Mesenchymal stem cell (in vitro differentiated cells and primary cell): ENCODE measurements around the gene FBXL19.

Source experiments
- DNase-seq: peaks from one replicate; pipeline ENCODE4 v3.0.0-alpha.2; 2013
- H2AFZ ChIP-seq: one replicate; pipeline ENCODE4 v1.6.1; 2013; ENCODE audit warnings: low read depth, mild to moderate bottlenecking, control low read depth, inconsistent platforms, low read length, moderate library complexity
- H2AK5ac ChIP-seq: 2 replicates; pipeline ENCODE4 v1.6.1; 2013; ENCODE audit warnings: low read length, moderate library complexity, mild to moderate bottlenecking, inconsistent platforms; ENCODE audit not compliant: severe bottlenecking
- H2BK120ac ChIP-seq: one replicate; pipeline ENCODE4 v1.6.1; 2013; ENCODE audit warnings: low read depth, mild to moderate bottlenecking, inconsistent platforms, low read length, moderate library complexity
- H2BK12ac ChIP-seq, 2 experiments: one replicate each; pipeline ENCODE4 v1.6.1; 2013; ENCODE audit warnings: inconsistent platforms in 2 of 2, low read length in 2 of 2, mild to moderate bottlenecking in 2 of 2, moderate library complexity in 2 of 2, control low read depth in 1 of 2
- H2BK15ac ChIP-seq: one replicate; pipeline ENCODE4 v1.6.1; 2013; ENCODE audit warnings: mild to moderate bottlenecking, low read depth, inconsistent platforms; ENCODE audit not compliant: poor library complexity, severe bottlenecking
- H2BK5ac ChIP-seq: 2 replicates; pipeline ENCODE4 v1.6.1; 2013; ENCODE audit warnings: low read depth, mild to moderate bottlenecking, low read length, control low read depth, inconsistent platforms; ENCODE audit not compliant: poor library complexity, severe bottlenecking
- H3K14ac ChIP-seq, 2 experiments: one replicate each; pipeline ENCODE4 v1.6.1; 2013; ENCODE audit warnings: inconsistent platforms in 2 of 2, low read length in 2 of 2, control low read depth in 1 of 2, mild to moderate bottlenecking in 1 of 2, moderate library complexity in 1 of 2
- H3K18ac ChIP-seq, 2 experiments: one replicate each; pipeline ENCODE4 v1.6.1; 2013; ENCODE audit warnings: inconsistent platforms in 2 of 2, low read length in 2 of 2, control low read depth in 1 of 2, low read depth in 1 of 2, mild to moderate bottlenecking in 1 of 2
- H3K23ac ChIP-seq, 2 experiments: one replicate each; pipeline ENCODE4 v1.6.1; 2013; ENCODE audit warnings: inconsistent platforms in 2 of 2, low read length in 2 of 2, mild to moderate bottlenecking in 2 of 2, moderate library complexity in 2 of 2, control low read depth in 1 of 2
- H3K27ac ChIP-seq: 2 replicates; pipeline ENCODE4 v1.5.1; 2013; ENCODE audit warnings: mild to moderate bottlenecking, moderate library complexity, low read length, control low read depth, inconsistent platforms; ENCODE audit not compliant: poor library complexity, severe bottlenecking
- H3K27me3 ChIP-seq, 2 experiments: 2 replicates each; pipeline versions ENCODE4 v1.6.1 to v1.7.0; 2013; ENCODE audit warnings: low read length in 2 of 2, mild to moderate bottlenecking in 2 of 2, moderate library complexity in 2 of 2, control low read depth in 1 of 2, inconsistent platforms in 1 of 2; ENCODE audit not compliant: control insufficient read depth in 1 of 2, insufficient read depth in 1 of 2
- H3K36me3 ChIP-seq, 2 experiments: 2 replicates each; pipeline versions ENCODE4 v1.6.1 to v1.7.0; 2013; ENCODE audit warnings: low read length in 2 of 2, control low read depth in 1 of 2, inconsistent platforms in 1 of 2, low read depth in 1 of 2, mild to moderate bottlenecking in 1 of 2; ENCODE audit not compliant: insufficient read depth in 2 of 2, control insufficient read depth in 1 of 2
- H3K4ac ChIP-seq, 2 experiments: one replicate each; pipeline ENCODE4 v1.6.1; 2013; ENCODE audit warnings: inconsistent platforms in 2 of 2, low read length in 2 of 2, mild to moderate bottlenecking in 2 of 2, moderate library complexity in 2 of 2, control low read depth in 1 of 2, low read depth in 1 of 2
- H3K4me1 ChIP-seq: 2 replicates; pipeline ENCODE4 v1.6.1; 2013; ENCODE audit warnings: low read depth, low read length, control low read depth; ENCODE audit not compliant: control insufficient read depth, insufficient read depth
- H3K4me2 ChIP-seq: 2 replicates; pipeline ENCODE4 v1.6.1; 2013; ENCODE audit warnings: low read length, mild to moderate bottlenecking, inconsistent platforms; ENCODE audit not compliant: poor library complexity, severe bottlenecking
- H3K4me3 ChIP-seq, 2 experiments: 2 replicates each; pipeline versions ENCODE4 v1.5.1 to v1.7.0; 2013; ENCODE audit warnings: low read length in 2 of 2, mild to moderate bottlenecking in 2 of 2, control low read depth in 1 of 2, low read depth in 1 of 2; ENCODE audit not compliant: insufficient read depth in 1 of 2
- H3K79me1 ChIP-seq: replicated peaks from 2 replicates; pipeline ENCODE4 v1.6.1; 2013; ENCODE audit warnings: mild to moderate bottlenecking, control low read depth, low read length, inconsistent platforms; ENCODE audit not compliant: poor library complexity, severe bottlenecking
- H3K9ac ChIP-seq: 2 replicates; pipeline ENCODE4 v1.7.0; 2013; ENCODE audit warnings: mild to moderate bottlenecking, low read length, moderate library complexity
- H3K9me3 ChIP-seq: 2 replicates; pipeline ENCODE4 v1.7.0; 2013; ENCODE audit warnings: mild to moderate bottlenecking, low read length; ENCODE audit not compliant: control insufficient read depth
- H4K8ac ChIP-seq: one replicate; pipeline ENCODE4 v1.6.1; 2013; ENCODE audit warnings: inconsistent platforms, mild to moderate bottlenecking, low read length, moderate library complexity
- H4K91ac ChIP-seq: one replicate; pipeline ENCODE4 v1.6.1; 2013; ENCODE audit warnings: mild to moderate bottlenecking, low read length, inconsistent platforms
- WGBS: methylation state at CpG from one replicate; pipeline ENCODE4 v1.1.7; 2013; ENCODE audit warnings: mixed read lengths; 5-methylcytosine and 5-hydroxymethylcytosine counted together

Gene FBXL19

GRCh38 chr16:30910427-30911029, 12.8 kb upstream of the FBXL19 start:
- Histone ChIP-seq H3K4me2 (no peak overlapping the region), H3K27ac (no peak overlapping the region), H3K9ac (no peak overlapping the region), H3K9me3 (no peaks in the 10 kb centered on the region), H3K14ac (no peak overlapping the region), H2BK15ac (no peak overlapping the region), H2BK5ac (no peak overlapping the region), H3K27me3 (no peaks in the 10 kb centered on the region), H3K4me3 (no peak overlapping the region), H4K8ac (no peak overlapping the region), H3K18ac (no peak overlapping the region), H2BK120ac (no peak overlapping the region), H2AK5ac (no peak overlapping the region), H2BK12ac (no peak overlapping the region), H3K4me1 (no peaks in the 10 kb centered on the region), H3K23ac (no peak overlapping the region), H3K36me3 (no peaks in the 10 kb centered on the region), H3K4ac (no peak overlapping the region), H2AFZ (no peak overlapping the region), H3K79me1 (no peaks in the 10 kb centered on the region), H4K91ac (no peak overlapping the region)
- no peak for DNase-seq
- 79% methylated on average over 15 of the region's 18 CpGs for WGBS

GRCh38 chr16:30912794-30913412, 10.5 kb upstream of the FBXL19 start:
- peak overlapping the region; percentile 16 for H2BK15ac ChIP-seq
- H3K79me1 ChIP-seq, result no peaks in the 10 kb centered on the region
- DNase-seq, result no peak
- H3K27ac ChIP-seq, result no peak overlapping the region
- no peak overlapping the region for H3K4me2 ChIP-seq
- 93% methylated on average over 6 of the region's 6 CpGs for WGBS
- no peak overlapping the region for H3K23ac ChIP-seq
- H3K9me3 ChIP-seq, result no peaks in the 10 kb centered on the region
- no peak overlapping the region for H4K8ac ChIP-seq
- H2AK5ac ChIP-seq, result no peak overlapping the region
- no peak overlapping the region for H3K9ac ChIP-seq
- no peaks in the 10 kb centered on the region for H3K36me3 ChIP-seq
- H2BK120ac ChIP-seq, result no peak overlapping the region
- no peak overlapping the region for H2BK5ac ChIP-seq
- H2BK12ac ChIP-seq, result no peak overlapping the region
- H3K14ac ChIP-seq, result no peak overlapping the region
- H3K4ac ChIP-seq, result no peak overlapping the region
- H3K4me1 ChIP-seq, result no peaks in the 10 kb centered on the region
- H2AFZ ChIP-seq, result no peak overlapping the region
- H4K91ac ChIP-seq, result no peak overlapping the region
- H3K4me3 ChIP-seq, result no peak overlapping the region
- no peak overlapping the region for H3K18ac ChIP-seq
- no peaks in the 10 kb centered on the region for H3K27me3 ChIP-seq

- 97% methylated on average over 3 of the region's 3 CpGs for WGBS
- no peak overlapping the region for H2BK12ac ChIP-seq
Observed at GRCh38 chr16:30914830-30915229, 8.5 kb upstream of the FBXL19 start.

GRCh38 chr16:30918614-30919013, 4.8 kb upstream of the FBXL19 start:
- H4K8ac ChIP-seq, result no peak overlapping the region
- H2BK12ac ChIP-seq, result no peak overlapping the region
- H3K9me3 ChIP-seq, result no peaks in the 10 kb centered on the region
- H2BK5ac ChIP-seq, result no peak overlapping the region
- H2AFZ ChIP-seq, result no peak overlapping the region
- no peak overlapping the region for H3K4me3 ChIP-seq
- no peak overlapping the region for H2BK120ac ChIP-seq
- no peak overlapping the region for H3K27ac ChIP-seq
- H3K4ac ChIP-seq, result no peak overlapping the region
- no peak overlapping the region for H2BK15ac ChIP-seq
- no peak overlapping the region for H3K23ac ChIP-seq
- WGBS, result 95% methylated on average over 1 of the region's 1 CpG
- no peak overlapping the region for H3K18ac ChIP-seq
- H3K14ac ChIP-seq, result no peak overlapping the region
- H4K91ac ChIP-seq, result no peak overlapping the region
- no peak overlapping the region for H3K4me2 ChIP-seq
- H3K79me1 ChIP-seq, result peaks cover 6% of the 10 kb centered on the region
- H3K9ac ChIP-seq, result no peak overlapping the region
- peaks cover 0 to 2% of the 10 kb centered on the region in 2 experiments for H3K36me3 ChIP-seq
- H2AK5ac ChIP-seq, result no peak overlapping the region
- DNase-seq, result no peak
- H3K4me1 ChIP-seq, result peaks cover 3% of the 10 kb centered on the region
- H3K27me3 ChIP-seq, result no peaks in the 10 kb centered on the region

More at GRCh38 chr16:30914830-30915229, 8.5 kb upstream of the FBXL19 start:
- Histone ChIP-seq H3K18ac (no peak overlapping the region), H2BK120ac (no peak overlapping the region), H3K14ac (no peak overlapping the region), H4K8ac (no peak overlapping the region), H3K4me1 (no peaks in the 10 kb centered on the region), H3K9me3 (no peaks in the 10 kb centered on the region), H2BK15ac (no peak overlapping the region), H2BK5ac (no peak overlapping the region), H3K4me2 (no peak overlapping the region), H3K23ac (no peak overlapping the region), H3K27ac (no peak overlapping the region), H3K4me3 (no peak overlapping the region), H3K4ac (no peak overlapping the region), H3K27me3 (no peaks in the 10 kb centered on the region), H3K36me3 (no peaks in the 10 kb centered on the region), H3K79me1 (no peaks in the 10 kb centered on the region), H3K9ac (no peak overlapping the region), H2AK5ac (no peak overlapping the region), H2AFZ (no peak overlapping the region), H4K91ac (no peak overlapping the region)
- DNase-seq, result no peak
